NCI-H2107 treated with DMSO at 0.1 percent for 48 hours (cell line): ENCODE data around the gene SYNRG.
"Not testable (repeated sequence)": the region's sequence is repeated elsewhere in the genome, so short reads cannot be mapped to it uniquely, and the experiment has no call there.

Experiments
- DNase-seq: peaks from one replicate; lab custom pipeline; 2025; ENCODE audit not compliant: unreplicated experiment; lab: John Stamatoyannopoulos, UW

Gene SYNRG

GRCh38 chr17:37609170-37610040, at the start of gene SYNRG:
SYNRG (minus strand) TSS chr17:37609418; CDS start chr17:37609355, 63 bp downstream.
- DNase-seq = peak; percentile 88

GRCh38 chr17:37657202-37657601, 48.0 kb upstream of the SYNRG start:
- DNase-seq = no peak

- DNase-seq = no peak
These were observed 42.6 kb upstream of the SYNRG start for GRCh38 chr17:37651849-37652248.

GRCh38 chr17:37650419-37651003, 41.3 kb upstream of the SYNRG start:
- no peak for DNase-seq

GRCh38 chr17:37648555-37648954, 39.3 kb upstream of the SYNRG start:
- no peak for DNase-seq

GRCh38 chr17:37647856-37648255, 38.6 kb upstream of the SYNRG start:
- no peak for DNase-seq

GRCh38 chr17:37643869-37644268, 34.7 kb upstream of the SYNRG start:
- no peak for DNase-seq

GRCh38 chr17:37643118-37643766, 34.0 kb upstream of the SYNRG start, which contains the start of gene DDX52:
DDX52 (minus strand) TSS chr17:37643446; CDS start chr17:37643420, 26 bp downstream.
- peak; percentile 91 for DNase-seq

- DNase-seq = no peak
These were observed 33.5 kb upstream of the SYNRG start for GRCh38 chr17:37642681-37643080.

- DNase-seq = no peak
These were observed 30.8 kb upstream of the SYNRG start for GRCh38 chr17:37640015-37640414.

GRCh38 chr17:37637956-37638355, 28.7 kb upstream of the SYNRG start:
- no peak for DNase-seq

- not testable (repeated sequence) for DNase-seq
These were observed 7.2 kb upstream of the SYNRG start for GRCh38 chr17:37616430-37616829.

GRCh38 chr17:37614823-37615222, 5.6 kb upstream of the SYNRG start:
- DNase-seq = no peak

- no peak for DNase-seq
These were observed 5.2 kb upstream of the SYNRG start for GRCh38 chr17:37614391-37614790.

GRCh38 chr17:37610971-37611370, 1.8 kb upstream of the SYNRG start:
- DNase-seq = no peak

- DNase-seq = not testable (repeated sequence)
These were observed 813 bp upstream of the SYNRG start for GRCh38 chr17:37610041-37610420.

GRCh38 chr17:37608351-37609169, 658 bp downstream of the SYNRG start:
- peak; percentile 22 for DNase-seq

GRCh38 chr17:37607637-37608331, 1.4 kb downstream of the SYNRG start:
- DNase-seq = no peak

GRCh38 chr17:37605813-37606505, 3.3 kb downstream of the SYNRG start:
- no peak for DNase-seq

- DNase-seq = no peak
These were observed 4.1 kb downstream of the SYNRG start for GRCh38 chr17:37605081-37605480.
